HepG2 (cell line): ENCODE results near the gene CYB5R3. TPM values are rescaled to one million over a fixed set of nuclear protein-coding genes. Genes with fewer than 3 reads are reported as not detected.

Experiments used
- ATAC-seq: fragments of 200-7000 bp; cut with Tn5 transposase; 3 replicates; pipeline ENCODE4 v1.9.1; 2020; ENCODE audit warnings: mild to moderate bottlenecking, moderate library complexity
- BruUV-seq: library from RNA; stranded (reverse); fragments of 400-500 nt; replicated peaks from 2 replicates; lab custom pipeline; 2021; lab: Mats Ljungman, UMichigan
- CTCF ChIA-PET: fragments of 300-600 bp; formaldehyde crosslinking; extraction: SDS; loops from one replicate; lab custom pipeline; 2021; ENCODE audit warnings: low total read pairs, inconsistent platforms, low intra/inter-chr PET ratio; lab: Yijun Ruan, JAX
- POLR2A ChIA-PET: fragments of 350-600 bp; sonication (Branson Sonifier 250); formaldehyde crosslinking; loops from one replicate; lab custom pipeline; 2020; ENCODE audit warnings: antibody characterized with exemption, inconsistent platforms; lab: Yijun Ruan, JAX
- DNase-seq: peaks from one replicate; pipeline ENCODE4 v3.0.0-alpha.2; 2015; ENCODE audit warnings: low spot score
- FAIRE-seq: peaks from 3 replicates; lab custom pipeline; 2011; peaks lifted over from hg19 to GRCh38; lab: Jason Lieb, UNC
- H2AFZ ChIP-seq: one replicate; pipeline ENCODE4 v1.6.1; 2011; ENCODE audit warnings: low read length, inconsistent platforms
- H3K27ac ChIP-seq: fragments of 300-600 bp; 3 replicates; pipeline ENCODE4 v1.8.0; 2011; ENCODE audit warnings: mixed run types, mild to moderate bottlenecking, mixed read lengths, low read length, inconsistent platforms; ENCODE audit not compliant: insufficient read depth; ENCODE audit errors: extremely low read length
- H3K27me3 ChIP-seq, 2 experiments: fragments of 200-600 bp in 1 of 2; 2 replicates in 1 of 2; 3 replicates in 1 of 2; pipeline versions ENCODE4 v1.6.0 to v1.8.0; 2011; ENCODE audit warnings: low read length in 2 of 2, mild to moderate bottlenecking in 2 of 2, moderate library complexity in 2 of 2, inconsistent platforms in 1 of 2; ENCODE audit not compliant: insufficient read depth in 2 of 2, control insufficient read depth in 1 of 2
- H3K36me3 ChIP-seq, 2 experiments: fragments of 200-600 bp in 1 of 2; replicated peaks in 1 of 2; 2 replicates in 1 of 2; 3 replicates in 1 of 2; pipeline versions ENCODE4 v1.5.1 to v1.8.0; 2011; ENCODE audit warnings: low read length in 2 of 2, inconsistent platforms in 1 of 2; ENCODE audit not compliant: insufficient read depth in 2 of 2, control insufficient read depth in 1 of 2
- H3K4me1 ChIP-seq: 2 replicates; pipeline ENCODE4 v1.5.1; 2012; ENCODE audit warnings: low read length, inconsistent platforms; ENCODE audit not compliant: insufficient read depth
- H3K4me2 ChIP-seq: 2 replicates; pipeline ENCODE4 v1.6.0; 2011; ENCODE audit warnings: low read depth, low read length, inconsistent platforms
- H3K4me3 ChIP-seq, 3 experiments: fragments of 200-600 bp in 1 of 3; sonication (generic), shearing (Covaris generic) in 1 of 3; replicated peaks in 1 of 3; 2 replicates each; pipeline ENCODE4 v1.5.1; 2011 to 2016; ENCODE audit warnings: low read length in 3 of 3, inconsistent platforms in 2 of 3, low read depth in 2 of 3, mild to moderate bottlenecking in 2 of 3, control low read depth in 1 of 3, mixed read lengths in 1 of 3; ENCODE audit not compliant: insufficient read depth in 1 of 3
- H3K79me2 ChIP-seq: one replicate; pipeline ENCODE4 v1.6.1; 2011; ENCODE audit warnings: low read length, inconsistent platforms; ENCODE audit not compliant: insufficient read depth
- H3K9ac ChIP-seq: 2 replicates; pipeline ENCODE4 v1.6.0; 2011; ENCODE audit warnings: mild to moderate bottlenecking, low read depth, low read length, inconsistent platforms; ENCODE audit not compliant: insufficient read depth
- H3K9me3 ChIP-seq: 2 replicates; pipeline ENCODE4 v1.5.1; 2012; ENCODE audit warnings: mild to moderate bottlenecking, low read length
- H4K20me1 ChIP-seq: 2 replicates; pipeline ENCODE4 v1.6.0; 2011; ENCODE audit warnings: inconsistent platforms, mild to moderate bottlenecking, low read length, moderate library complexity; ENCODE audit not compliant: insufficient read depth
- HOXA5 ChIP-seq: sonication (generic); formaldehyde crosslinking; IDR thresholded peaks from 2 replicates; pipeline ENCODE4 v1.4.0; 2020; ENCODE audit warnings: missing genetic modification reagents
- KMT2A ChIP-seq: sonication (generic); formaldehyde crosslinking; IDR thresholded peaks from 2 replicates; pipeline ENCODE4 v1.4.0; 2020; ENCODE audit warnings: missing genetic modification reagents
- POLR2A ChIP-seq, 2 experiments: IDR thresholded peaks; 2 replicates each; pipeline ENCODE4 v1.6.1; 2011; ENCODE audit warnings: low read depth in 2 of 2, low read length in 2 of 2, mild to moderate bottlenecking in 1 of 2, moderate library complexity in 1 of 2; ENCODE audit not compliant: insufficient read depth in 1 of 2
- POLR2G ChIP-seq: fragments of 200-400 bp; formaldehyde crosslinking; IDR thresholded peaks from 2 replicates; pipeline ENCODE4 v1.6.1; 2018; ENCODE audit warnings: mild to moderate bottlenecking, low read depth, low read length, moderate library complexity
- RBFOX2 ChIP-seq: fragments of 200-400 bp; formaldehyde crosslinking; IDR thresholded peaks from 2 replicates; pipeline ENCODE4 v1.6.1; 2017; ENCODE audit warnings: low read depth, mild to moderate bottlenecking, low read length
- ZFX ChIP-seq: sonication (generic); formaldehyde crosslinking; IDR thresholded peaks from 2 replicates; pipeline ENCODE4 v1.4.0; 2020; ENCODE audit warnings: mild to moderate bottlenecking, low read depth, missing genetic modification reagents, moderate library complexity
- ZNF749 ChIP-seq: sonication (generic); formaldehyde crosslinking; IDR thresholded peaks from 2 replicates; pipeline ENCODE4 v1.8.0; 2022; ENCODE audit warnings: mild to moderate bottlenecking, missing genetic modification reagents, moderate library complexity, borderline replicate concordance
- WGBS: methylation state at CpG from one replicate; pipeline ENCODE4 v1.1.6; 2017; ENCODE audit warnings: low lambda C conversion rate; 5-methylcytosine and 5-hydroxymethylcytosine counted together
- in situ Hi-C: cut with HindIII; loops from 2 replicates; pipeline ENCODE4 v1.10.0; 2017; ENCODE audit warnings: low pct_unique_long_range_greater_than_20kb; ENCODE audit not compliant: extremely low pct_ligation_motif_present
- intact Hi-C: fragments of 100-400 bp; cut with micrococcal nuclease; formaldehyde crosslinking; loops from one replicate; pipeline ENCODE4 v1.10.0; 2022; ENCODE audit not compliant: unreplicated experiment
- polyA plus RNA-seq, 8 experiments: library from polyadenylated mRNA; depleted of rRNA in 3 of 8; stranded (reverse) in 7 of 8; unstranded in 1 of 8; fragments of >200 nt; fragmentation: Illumina TruSeq in 4 of 8; extraction: Trizol in 4 of 8; gene quantifications; 2 replicates each; pipeline versions ENCODE4 v1.2.1 to v1.2.3, GENCODE V29; 2011 to 2016; ENCODE audit warnings: low read depth in 4 of 8, missing spikeins in 1 of 8, mixed read lengths in 1 of 8; ENCODE audit not compliant: insufficient read depth in 1 of 8
- total RNA-seq, 5 experiments: library from RNA; depleted of rRNA; stranded (reverse); fragments of >200 nt; fragmentation: Illumina TruSeq; extraction: Trizol; gene quantifications; 2 replicates each; pipeline ENCODE4 v1.2.3, GENCODE V29; 2016; ENCODE audit warnings: low read depth in 1 of 5
- TF ChIP-seq, protein P1 (sequence below): sonication (generic); formaldehyde crosslinking; IDR thresholded peaks from 2 replicates; pipeline ENCODE4 v1.5.1; 2020; ENCODE audit warnings: mild to moderate bottlenecking, missing genetic modification reagents, moderate library complexity
- TF ChIP-seq, protein P2 (sequence below): sonication (generic); formaldehyde crosslinking; IDR thresholded peaks from 2 replicates; pipeline ENCODE4 v1.5.0; 2020; ENCODE audit warnings: mild to moderate bottlenecking, missing genetic modification reagents, moderate library complexity

The CYB5R3 gene
- total and polyA plus RNA-seq, 2 of the 13 experiments (the other 11 are each of a cell fraction or from before 2014, with no cell fraction given) = 32.4 to 305 TPM

DNA sequence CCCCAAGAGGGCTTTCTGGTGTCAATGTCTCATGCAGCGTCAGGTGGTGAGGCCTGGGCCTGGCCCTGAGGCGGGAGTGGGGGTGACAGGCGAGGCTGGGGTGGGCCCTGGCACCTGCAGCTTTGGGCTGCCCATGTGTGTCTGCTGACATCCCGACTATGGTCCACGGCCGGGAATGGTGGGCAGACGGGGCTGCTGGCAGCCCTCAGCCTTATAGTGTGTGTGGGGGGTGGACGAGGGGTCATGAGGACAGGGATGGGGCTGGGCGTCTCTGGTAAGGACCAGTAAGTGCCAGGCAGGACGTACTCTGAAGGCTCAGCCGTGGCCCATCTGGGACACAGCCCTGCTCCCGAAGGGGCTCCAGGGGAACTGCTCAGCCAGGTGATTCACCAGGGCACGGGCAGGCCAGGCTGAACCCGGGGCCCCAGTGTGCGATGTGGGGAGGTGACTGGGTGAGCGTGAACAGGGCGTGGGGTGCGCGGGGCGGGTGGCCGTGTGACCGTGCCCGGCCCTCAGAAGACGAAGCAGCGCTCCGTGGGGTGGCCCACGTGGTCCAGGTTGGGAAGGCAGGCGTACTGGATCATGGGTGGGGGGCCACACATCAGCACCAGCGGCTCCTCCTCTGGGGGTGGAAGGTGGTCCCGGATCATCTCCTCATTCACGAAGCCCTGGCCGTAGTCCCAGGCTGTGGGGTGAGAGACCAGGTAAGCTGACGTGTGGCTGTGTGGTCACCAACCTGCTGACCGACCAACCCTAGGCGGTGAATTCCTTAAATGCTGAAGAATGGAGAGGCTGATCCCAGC is 29.7 kb downstream of the CYB5R3 start:
- Histone ChIP-seq H3K27me3 (no peaks in the 10 kb centered on the region), H3K9me3 (no peaks in the 10 kb centered on the region), H3K4me1 (peaks cover 15% of the 10 kb centered on the region), H3K79me2 (no peaks in the 10 kb centered on the region), H3K4me3 (no peak overlapping the region), H3K9ac (no peak overlapping the region), H3K4me2 (no peak overlapping the region), H4K20me1 (peaks cover 2% of the 10 kb centered on the region; the same call in 1 of the 2 replicates), H3K36me3 (peaks cover 21 to 27% of the 10 kb centered on the region in 2 experiments; a peak in 4 of 5 replicates), H2AFZ (no peak overlapping the region), H3K27ac (no peak overlapping the region)
- ChIA-PET POLR2A (interaction anchor here (0.7 to 1.1 kb wide), 2 partner anchors 24 to 30 kb away, joined by 3 to 4 read pairs; partner anchors contain the start of gene CYB5R3), CTCF (no interaction called here)
- FAIRE-seq = no peak
- intact Hi-C loops = loop anchor here (5.0 to 10.0 kb wide), 2 partner anchors 105 to 473 kb away; partner anchors contain the start of gene RRP7A
- in situ Hi-C loops = no loop called here
- no peak for ATAC-seq
- BruUV-seq = TSS peak; percentile 41
- 96% methylated on average over 27 of the region's 35 CpGs for WGBS
- no peak for DNase-seq
- TF ChIP-seq, protein P1, sequence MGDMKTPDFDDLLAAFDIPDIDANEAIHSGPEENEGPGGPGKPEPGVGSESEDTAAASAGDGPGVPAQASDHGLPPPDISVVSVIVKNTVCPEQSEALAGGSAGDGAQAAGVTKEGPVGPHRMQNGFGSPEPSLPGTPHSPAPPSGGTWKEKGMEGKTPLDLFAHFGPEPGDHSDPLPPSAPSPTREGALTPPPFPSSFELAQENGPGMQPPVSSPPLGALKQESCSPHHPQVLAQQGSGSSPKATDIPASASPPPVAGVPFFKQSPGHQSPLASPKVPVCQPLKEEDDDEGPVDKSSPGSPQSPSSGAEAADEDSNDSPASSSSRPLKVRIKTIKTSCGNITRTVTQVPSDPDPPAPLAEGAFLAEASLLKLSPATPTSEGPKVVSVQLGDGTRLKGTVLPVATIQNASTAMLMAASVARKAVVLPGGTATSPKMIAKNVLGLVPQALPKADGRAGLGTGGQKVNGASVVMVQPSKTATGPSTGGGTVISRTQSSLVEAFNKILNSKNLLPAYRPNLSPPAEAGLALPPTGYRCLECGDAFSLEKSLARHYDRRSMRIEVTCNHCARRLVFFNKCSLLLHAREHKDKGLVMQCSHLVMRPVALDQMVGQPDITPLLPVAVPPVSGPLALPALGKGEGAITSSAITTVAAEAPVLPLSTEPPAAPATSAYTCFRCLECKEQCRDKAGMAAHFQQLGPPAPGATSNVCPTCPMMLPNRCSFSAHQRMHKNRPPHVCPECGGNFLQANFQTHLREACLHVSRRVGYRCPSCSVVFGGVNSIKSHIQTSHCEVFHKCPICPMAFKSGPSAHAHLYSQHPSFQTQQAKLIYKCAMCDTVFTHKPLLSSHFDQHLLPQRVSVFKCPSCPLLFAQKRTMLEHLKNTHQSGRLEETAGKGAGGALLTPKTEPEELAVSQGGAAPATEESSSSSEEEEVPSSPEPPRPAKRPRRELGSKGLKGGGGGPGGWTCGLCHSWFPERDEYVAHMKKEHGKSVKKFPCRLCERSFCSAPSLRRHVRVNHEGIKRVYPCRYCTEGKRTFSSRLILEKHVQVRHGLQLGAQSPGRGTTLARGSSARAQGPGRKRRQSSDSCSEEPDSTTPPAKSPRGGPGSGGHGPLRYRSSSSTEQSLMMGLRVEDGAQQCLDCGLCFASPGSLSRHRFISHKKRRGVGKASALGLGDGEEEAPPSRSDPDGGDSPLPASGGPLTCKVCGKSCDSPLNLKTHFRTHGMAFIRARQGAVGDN = peak; percentile 58
- peak; percentile 49 for TF ChIP-seq RBFOX2
- TF ChIP-seq KMT2A (CRISPR knock-in tag) = no peak
- TF ChIP-seq POLR2A (IDR thresholded peaks at IDR 0.05; ENCODE audit: insufficient read depth in 1 of 2, low read depth in 2 of 2, low read length in 2 of 2) = 0 out of 4 replicates have a peak, but pooled peaks of 1 of the 2 experiments have one; percentile 46
- TF ChIP-seq, protein P2, sequence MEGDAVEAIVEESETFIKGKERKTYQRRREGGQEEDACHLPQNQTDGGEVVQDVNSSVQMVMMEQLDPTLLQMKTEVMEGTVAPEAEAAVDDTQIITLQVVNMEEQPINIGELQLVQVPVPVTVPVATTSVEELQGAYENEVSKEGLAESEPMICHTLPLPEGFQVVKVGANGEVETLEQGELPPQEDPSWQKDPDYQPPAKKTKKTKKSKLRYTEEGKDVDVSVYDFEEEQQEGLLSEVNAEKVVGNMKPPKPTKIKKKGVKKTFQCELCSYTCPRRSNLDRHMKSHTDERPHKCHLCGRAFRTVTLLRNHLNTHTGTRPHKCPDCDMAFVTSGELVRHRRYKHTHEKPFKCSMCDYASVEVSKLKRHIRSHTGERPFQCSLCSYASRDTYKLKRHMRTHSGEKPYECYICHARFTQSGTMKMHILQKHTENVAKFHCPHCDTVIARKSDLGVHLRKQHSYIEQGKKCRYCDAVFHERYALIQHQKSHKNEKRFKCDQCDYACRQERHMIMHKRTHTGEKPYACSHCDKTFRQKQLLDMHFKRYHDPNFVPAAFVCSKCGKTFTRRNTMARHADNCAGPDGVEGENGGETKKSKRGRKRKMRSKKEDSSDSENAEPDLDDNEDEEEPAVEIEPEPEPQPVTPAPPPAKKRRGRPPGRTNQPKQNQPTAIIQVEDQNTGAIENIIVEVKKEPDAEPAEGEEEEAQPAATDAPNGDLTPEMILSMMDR (CRISPR knock-in tag) = peak; percentile 15; the same call in 1 of the 2 replicates
- TF ChIP-seq ZFX (CRISPR knock-in tag) = 0 out of 2 replicates have a peak, but pooled peaks have one; percentile 13
- no peak for TF ChIP-seq ZNF749 (CRISPR knock-in tag)
- TF ChIP-seq HOXA5 (CRISPR knock-in tag) = no peak
- TF ChIP-seq POLR2G = peak; percentile 46
